Measurements from ENCODE around the gene ZYG11B.
"Not testable (repeated sequence)": the region's sequence is repeated elsewhere in the genome, so short reads cannot be mapped to it uniquely, and the experiment has no call there.

The ZYG11B gene

DNA sequence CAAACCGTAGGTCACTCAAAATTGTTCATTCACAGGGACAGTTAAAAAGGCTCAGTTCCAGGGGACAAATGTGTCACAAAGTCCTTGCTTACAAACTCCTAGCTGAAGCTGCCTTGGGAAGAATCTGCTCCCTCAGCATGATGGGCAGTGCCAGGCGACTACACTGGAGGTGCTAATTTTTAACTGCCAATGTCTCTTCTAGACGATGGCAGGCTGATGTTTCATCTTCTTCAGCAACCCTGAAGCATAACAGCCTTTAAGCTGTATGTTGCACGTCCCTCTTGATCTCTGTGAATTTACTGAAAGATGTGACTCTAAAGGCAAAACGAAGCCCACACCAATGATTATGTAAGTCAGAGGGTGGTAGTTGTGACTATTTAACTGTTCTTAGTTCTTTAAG, 39.4 kb upstream of the ZYG11B start:
- H3K36me3 ChIP-seq: peaks cover 85% of the 10 kb centered on the region

DNA sequence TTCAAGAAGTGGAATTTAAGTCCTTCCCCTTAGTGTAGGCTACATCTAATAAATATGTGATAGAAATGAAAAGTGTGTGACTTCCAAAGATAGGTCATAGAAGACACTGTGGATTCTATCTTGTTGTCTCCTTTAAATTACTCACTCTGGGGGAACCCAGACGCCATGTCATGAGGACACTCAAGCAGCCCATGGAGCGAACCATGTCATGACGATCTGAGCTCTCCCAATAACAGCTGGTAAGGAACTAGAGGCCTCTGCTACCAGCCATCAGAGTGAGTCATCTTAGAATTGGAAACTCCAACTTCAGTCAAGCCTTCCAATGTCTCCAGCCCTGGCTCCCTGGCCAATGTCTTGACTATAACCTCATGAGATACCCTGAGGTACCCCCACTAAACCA, 34.4 kb upstream of the ZYG11B start:
- Histone ChIP-seq H3K4me1 (peaks cover under 1% of the 10 kb centered on the region; the same call in 1 of the 2 replicates), H3K27ac (no peak overlapping the region), H3K9me3 (no peaks in the 10 kb centered on the region), H3K9ac (no peak overlapping the region), H3K4me2 (no peak overlapping the region), H4K20me1 (peaks cover 39% of the 10 kb centered on the region), H3K27me3 (no peaks in the 10 kb centered on the region), H3K36me3 (peaks cover 83% of the 10 kb centered on the region), H3K4me3 (no peak overlapping the region)
- TF ChIP-seq Cebpa-rat (IDR thresholded peaks at IDR 0.05): no peak

More for the DNA sequence above, 39.4 kb upstream of the ZYG11B start:
- no peak for TF ChIP-seq Cebpa-rat (IDR thresholded peaks at IDR 0.05)
- no peaks in the 10 kb centered on the region for H3K27me3 ChIP-seq
- H3K9me3 ChIP-seq: 0 out of 2 replicates have a peak, but pooled peaks cover 4% of the 10 kb centered on the region
- H3K4me3 ChIP-seq: no peak overlapping the region
- peaks cover 18% of the 10 kb centered on the region for H3K4me1 ChIP-seq
- peak overlapping the region; percentile 6; the same call in 1 of the 2 replicates for H3K9ac ChIP-seq
- H4K20me1 ChIP-seq: peaks cover 9% of the 10 kb centered on the region; the same call in 1 of the 2 replicates
- H3K27ac ChIP-seq: 0 out of 2 replicates have a peak overlapping the region, but pooled peaks have one; percentile 18
- no peak overlapping the region for H3K4me2 ChIP-seq

DNA sequence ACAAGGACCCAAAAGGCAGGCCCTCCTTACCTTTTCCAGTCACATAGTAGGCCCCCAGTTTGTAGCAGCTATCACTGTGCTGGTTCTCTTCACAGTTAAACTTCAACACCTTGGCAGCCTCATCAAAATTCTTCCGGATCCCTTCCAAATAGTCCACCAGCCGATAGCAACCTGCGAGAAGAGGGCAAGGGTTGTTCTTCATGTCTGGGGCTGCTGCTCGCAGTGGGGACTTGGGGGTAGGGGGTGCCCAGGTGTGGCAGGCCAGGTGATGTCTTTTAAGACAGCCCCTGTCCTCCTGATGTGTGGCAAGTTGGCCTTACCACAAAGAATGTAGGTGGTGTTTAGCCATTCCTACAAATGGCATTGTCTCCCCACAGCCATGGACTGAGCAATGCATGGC, 33.6 kb upstream of the ZYG11B start:
- no peak overlapping the region for H3K4me3 ChIP-seq
- TF ChIP-seq Cebpa-rat (IDR thresholded peaks at IDR 0.05): no peak
- H3K9ac ChIP-seq: no peak overlapping the region
- no peaks in the 10 kb centered on the region for H3K27me3 ChIP-seq
- no peak overlapping the region for H3K4me2 ChIP-seq
- peaks cover 74% of the 10 kb centered on the region for H3K36me3 ChIP-seq
- H4K20me1 ChIP-seq: peaks cover 39% of the 10 kb centered on the region
- peaks cover 7% of the 10 kb centered on the region; the same call in 1 of the 2 replicates for H3K4me1 ChIP-seq
- no peaks in the 10 kb centered on the region for H3K9me3 ChIP-seq
- H3K27ac ChIP-seq: no peak overlapping the region

DNA sequence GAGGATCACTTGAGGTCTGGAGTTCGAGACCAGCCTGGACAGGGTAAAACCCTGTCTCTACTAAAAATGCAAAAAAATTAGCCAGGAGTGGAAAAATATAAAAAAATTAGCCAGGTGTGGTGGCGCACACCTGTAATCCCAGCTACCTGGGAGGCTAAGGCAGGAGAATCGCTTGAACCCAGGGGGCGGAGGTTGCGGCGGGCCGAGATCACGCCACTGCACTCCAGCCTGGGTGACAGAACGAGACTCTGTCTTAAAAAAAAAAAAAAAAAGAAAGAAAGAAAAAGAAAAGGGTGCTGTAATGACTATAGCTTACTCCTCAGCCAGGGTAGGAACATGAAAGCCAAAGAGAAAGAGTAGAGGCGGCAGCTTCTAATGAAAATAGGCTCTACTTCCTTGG, 32.9 kb upstream of the ZYG11B start:
- H3K4me2 ChIP-seq, H3K27ac ChIP-seq, H3K9ac ChIP-seq, H3K4me1 ChIP-seq, H3K27me3 ChIP-seq, H3K4me3 ChIP-seq, H3K9me3 ChIP-seq: not testable (repeated sequence)
- H3K36me3 ChIP-seq: peaks cover 68% of the 10 kb centered on the region
- peaks cover 39% of the 10 kb centered on the region for H4K20me1 ChIP-seq

DNA sequence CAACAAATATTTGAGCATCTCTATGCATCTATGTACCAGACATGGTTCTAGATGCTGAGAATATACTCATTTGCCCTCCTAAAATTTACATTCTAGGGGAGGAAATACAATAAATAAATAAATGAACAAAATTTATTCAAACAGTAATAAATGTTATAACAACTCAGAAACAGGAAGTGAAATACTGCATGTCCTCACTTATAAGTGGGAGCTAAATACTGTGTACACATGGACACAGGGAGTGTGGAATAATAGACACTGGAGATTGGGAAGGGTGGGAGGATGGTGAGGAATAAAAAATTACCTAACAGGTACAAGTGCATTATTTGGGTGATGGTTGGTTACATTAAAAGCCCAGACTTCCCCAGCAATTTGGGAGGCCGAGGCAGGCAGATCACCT, 32.4 kb upstream of the ZYG11B start:
- H3K9me3 ChIP-seq: no peaks in the 10 kb centered on the region

GRCh38 chr1:52695627-52696026, 30.6 kb upstream of the ZYG11B start:
- peaks cover 13% of the 10 kb centered on the region for H3K4me1 ChIP-seq
- TF ChIP-seq Cebpa-rat (IDR thresholded peaks at IDR 0.05): no peak
- H4K20me1 ChIP-seq: peaks cover 37% of the 10 kb centered on the region
- H3K36me3 ChIP-seq: peaks cover 46% of the 10 kb centered on the region
- H3K9me3 ChIP-seq: no peaks in the 10 kb centered on the region
- no peak overlapping the region for H3K27ac ChIP-seq
- H3K4me3 ChIP-seq: no peak overlapping the region
- H3K27me3 ChIP-seq: no peaks in the 10 kb centered on the region
- H3K4me2 ChIP-seq: no peak overlapping the region
- no peak overlapping the region for H3K9ac ChIP-seq

More for the DNA sequence above, 32.4 kb upstream of the ZYG11B start:
- Histone ChIP-seq H3K4me3 (no peak overlapping the region), H3K9ac (no peak overlapping the region), H3K27ac (no peak overlapping the region), H3K4me2 (no peak overlapping the region), H4K20me1 (peaks cover 39% of the 10 kb centered on the region), H3K4me1 (peaks cover 13% of the 10 kb centered on the region), H3K36me3 (peaks cover 63% of the 10 kb centered on the region), H3K27me3 (no peaks in the 10 kb centered on the region)
- TF ChIP-seq Cebpa-rat (IDR thresholded peaks at IDR 0.05): no peak

GRCh38 chr1:52697795-52698674, 28.2 kb upstream of the ZYG11B start, which contains the start of gene COA7:
TSS of gene COA7 (minus strand) at chr1:52698347. CDS start at chr1:52698326, 21 bp downstream.
- H3K9ac ChIP-seq: peak within 1 kb of the TSS; percentile 86
- no peaks in the 10 kb centered on the region for H3K27me3 ChIP-seq
- H3K4me1 ChIP-seq: peaks cover 22% of the 10 kb centered on the region
- peaks cover 18% of the 10 kb centered on the region for H4K20me1 ChIP-seq
- peaks cover 22% of the 10 kb centered on the region for H3K36me3 ChIP-seq
- H3K27ac ChIP-seq: peak within 1 kb of the TSS; percentile 93
- H3K9me3 ChIP-seq: no peaks in the 10 kb centered on the region
- peak within 1 kb of the TSS; percentile 87 for H3K4me3 ChIP-seq
- no peak for TF ChIP-seq Cebpa-rat (IDR thresholded peaks at IDR 0.05)
- peak within 1 kb of the TSS; percentile 92 for H3K4me2 ChIP-seq

DNA sequence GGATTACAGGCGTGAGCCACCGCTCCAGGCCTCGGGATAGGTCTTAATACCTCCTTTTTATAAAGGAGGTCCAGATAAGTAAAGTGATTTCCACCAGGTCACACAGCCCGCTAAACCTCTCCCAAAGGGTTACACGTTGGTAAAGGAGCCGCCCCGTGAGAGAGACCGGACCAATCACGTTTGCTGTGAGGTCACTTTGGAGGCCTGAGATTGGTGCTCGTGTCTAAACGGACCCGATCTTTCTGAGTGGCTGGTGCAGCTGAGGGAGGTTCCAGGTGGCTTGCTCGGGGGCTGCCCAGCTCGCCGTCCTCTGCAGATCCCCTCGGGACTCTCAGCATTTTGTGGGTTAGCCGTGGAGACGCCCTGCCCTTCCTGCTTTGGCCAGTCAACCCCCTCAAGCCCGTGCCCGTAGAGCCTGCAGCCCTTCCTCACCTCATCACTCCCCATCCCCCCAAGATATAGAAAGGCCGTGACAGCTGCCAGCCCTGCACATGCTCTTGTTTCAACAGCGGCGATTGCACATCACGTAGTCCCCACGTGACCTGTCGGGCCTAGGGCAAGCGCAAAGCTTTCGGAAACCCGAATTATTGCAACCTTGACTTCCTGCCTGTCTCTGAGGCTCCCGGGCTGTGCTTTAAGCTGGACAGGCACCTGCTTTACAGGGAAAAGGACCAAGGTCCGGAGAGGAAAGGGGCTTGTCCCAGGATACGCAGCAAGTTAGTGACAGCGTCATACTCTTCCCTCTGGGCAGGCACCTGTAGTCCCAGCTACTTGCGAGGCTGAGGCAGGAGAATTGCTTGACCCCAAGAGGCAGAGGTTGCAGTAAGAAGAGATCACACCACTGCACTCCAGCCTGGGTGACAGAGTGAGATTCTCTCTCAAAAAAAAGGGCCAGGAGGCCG, 23.1 kb upstream of the ZYG11B start:
- Histone ChIP-seq H3K27me3 (no peaks in the 10 kb centered on the region), H3K4me1 (peaks cover 24% of the 10 kb centered on the region), H3K4me2 (peak overlapping the region; percentile 84), H3K27ac (peak overlapping the region; percentile 83), H3K4me3 (peak overlapping the region; percentile 63), H3K36me3 (no peaks in the 10 kb centered on the region), H3K9ac (peak overlapping the region; percentile 76), H4K20me1 (no peaks in the 10 kb centered on the region), H3K9me3 (no peaks in the 10 kb centered on the region)
- peak; percentile 54; the same call in 1 of the 2 replicates for TF ChIP-seq Cebpa-rat (IDR thresholded peaks at IDR 0.05)

GRCh38 chr1:52706136-52706670, 20.1 kb upstream of the ZYG11B start:
- TF ChIP-seq Cebpa-rat (IDR thresholded peaks at IDR 0.05): no peak
- H3K9ac ChIP-seq: no peak overlapping the region
- no peaks in the 10 kb centered on the region for H3K36me3 ChIP-seq
- no peak overlapping the region for H3K4me2 ChIP-seq
- H3K27me3 ChIP-seq: no peaks in the 10 kb centered on the region
- no peak overlapping the region for H3K27ac ChIP-seq
- H4K20me1 ChIP-seq: no peaks in the 10 kb centered on the region
- no peak overlapping the region for H3K4me3 ChIP-seq
- no peaks in the 10 kb centered on the region for H3K9me3 ChIP-seq
- H3K4me1 ChIP-seq: peaks cover 17% of the 10 kb centered on the region
